Fibroblast of skin of left biceps (primary cell): ENCODE measurements around the gene GLS.

Source experiments
- DNase-seq, 2 experiments: peaks; one replicate each; pipeline ENCODE4 v3.0.0-alpha.2; 2013; ENCODE audit warnings: low read depth in 2 of 2

The GLS gene

DNA sequence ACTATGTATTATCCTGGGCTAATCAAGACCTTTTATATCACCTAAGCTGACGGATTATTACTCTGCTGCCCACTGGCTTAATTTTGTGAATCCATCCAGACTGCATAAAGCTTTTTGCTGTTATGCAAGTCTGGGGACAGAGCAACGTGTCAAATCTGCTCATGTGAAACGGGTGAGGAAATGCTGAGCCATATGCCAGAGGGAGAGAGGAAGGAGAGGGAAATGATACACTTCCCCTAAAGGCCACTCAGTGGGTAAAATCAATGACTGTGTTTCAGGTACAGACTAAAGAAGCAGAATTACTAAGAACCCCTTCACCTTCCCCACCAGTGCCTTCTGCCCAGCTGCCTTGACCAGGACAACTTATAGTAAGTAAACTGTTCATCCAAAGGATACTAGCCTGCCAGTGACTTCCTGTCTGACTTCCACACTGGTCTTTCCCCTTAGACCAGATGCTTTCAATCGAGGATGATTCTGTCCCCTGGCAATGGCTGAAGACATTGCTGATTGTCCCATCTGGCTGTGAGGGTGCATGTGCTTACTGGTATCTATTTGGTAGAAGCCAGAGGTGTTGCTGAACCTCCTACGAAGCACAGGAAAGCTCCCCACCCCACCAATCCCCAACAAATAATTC, 90.4 kb downstream of the GLS start:
- DNase-seq, result no peak

DNA sequence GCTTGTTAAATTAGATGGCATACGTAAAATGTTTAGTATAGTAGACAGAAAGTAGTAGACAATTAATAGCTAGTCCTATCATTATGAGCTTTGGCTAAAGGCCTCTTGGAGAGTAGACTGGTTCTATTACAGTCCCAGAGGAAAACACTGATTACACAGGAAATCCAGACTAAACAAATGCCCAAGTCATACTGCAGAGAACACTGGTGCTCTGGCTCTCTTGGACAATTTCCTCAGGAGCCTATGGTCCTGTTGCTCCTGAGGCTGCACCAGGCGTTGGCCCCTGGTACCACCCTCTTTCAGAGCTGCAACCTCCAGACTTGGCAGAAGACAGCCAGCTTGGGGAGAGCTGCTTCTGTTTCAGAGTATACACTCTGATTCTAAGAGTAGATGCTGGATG, 91.6 kb downstream of the GLS start:
- no peak for DNase-seq

DNA sequence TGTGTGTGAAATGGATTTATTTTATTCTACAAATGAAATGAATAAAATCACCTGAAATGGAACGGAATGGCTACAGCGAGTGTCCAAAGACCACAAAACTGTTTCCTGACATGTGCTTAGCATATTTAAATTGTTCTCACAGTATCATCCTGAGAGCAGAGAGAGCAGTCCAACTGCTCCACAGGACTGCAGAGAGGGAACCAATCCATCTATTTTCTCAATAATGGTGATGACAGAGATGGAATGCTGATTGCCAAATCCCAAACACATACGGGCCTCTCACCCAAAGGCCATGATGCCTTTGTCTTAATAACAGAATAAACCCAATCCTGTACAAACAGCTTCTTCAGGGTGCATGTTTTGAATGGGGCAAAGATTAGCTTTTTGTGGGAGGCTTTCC, 92.2 kb downstream of the GLS start:
- peak; percentile 75 for DNase-seq

DNA sequence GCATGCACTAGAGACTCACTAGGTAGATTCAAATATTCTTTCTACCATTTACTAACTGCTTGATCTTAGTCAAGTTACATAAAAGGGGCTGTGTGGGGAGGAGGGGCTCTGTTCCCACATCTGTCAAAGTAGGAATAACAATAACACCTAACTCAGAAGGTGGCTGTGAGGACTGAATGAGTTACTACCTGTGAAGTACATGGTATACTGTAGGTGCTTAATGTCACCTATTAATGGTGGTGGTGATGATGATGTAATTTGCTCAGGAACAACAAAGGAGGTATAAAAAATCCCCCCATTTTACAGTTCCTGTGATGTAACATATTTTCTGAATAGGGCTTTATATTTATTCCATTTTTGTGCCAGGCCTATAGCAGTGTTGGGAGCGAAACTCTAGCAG, 92.6 kb downstream of the GLS start:
- DNase-seq, result no peak

DNA sequence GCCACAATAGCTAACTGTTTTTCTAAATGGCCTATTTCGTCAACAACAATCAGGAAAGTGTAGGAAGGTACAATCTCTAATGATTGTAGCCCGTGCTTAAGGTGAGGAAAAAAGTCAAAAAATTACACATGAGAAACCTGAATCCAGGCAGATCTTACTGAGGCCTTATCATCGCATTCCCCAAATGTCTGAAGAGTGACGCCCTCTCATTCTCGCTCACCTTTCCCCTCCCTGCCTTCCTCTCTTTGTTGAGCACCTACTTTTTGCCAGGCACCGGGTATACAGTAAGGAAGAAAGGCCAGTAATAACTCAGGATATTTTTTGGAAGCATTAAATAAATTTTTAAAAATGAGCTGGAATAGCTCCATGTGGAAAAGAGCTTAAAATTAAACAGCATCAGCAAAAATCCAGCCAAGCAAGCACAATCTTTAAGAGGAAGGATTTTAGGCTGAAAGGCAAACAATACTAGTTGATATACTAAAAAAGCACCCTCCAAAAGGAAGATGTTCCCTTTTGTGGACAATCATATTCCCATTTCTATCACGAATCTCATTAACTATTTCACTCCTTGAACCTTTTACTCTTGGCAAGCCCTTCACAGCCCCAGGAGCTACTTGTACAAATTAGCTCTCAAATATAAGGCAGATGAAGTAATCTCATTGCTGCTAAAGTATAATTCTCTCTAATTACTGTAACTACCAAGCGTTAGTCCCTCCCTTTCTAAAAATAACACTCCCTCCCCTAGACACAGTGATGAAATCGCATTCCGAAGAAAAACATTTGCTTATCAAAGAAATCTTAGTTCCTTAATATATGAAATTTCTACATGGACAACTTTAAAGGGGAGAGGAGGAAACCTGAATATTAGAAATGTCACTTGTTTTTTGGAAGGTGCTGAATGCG, 93.4 kb downstream of the GLS start:
- DNase-seq, result no peak

DNA sequence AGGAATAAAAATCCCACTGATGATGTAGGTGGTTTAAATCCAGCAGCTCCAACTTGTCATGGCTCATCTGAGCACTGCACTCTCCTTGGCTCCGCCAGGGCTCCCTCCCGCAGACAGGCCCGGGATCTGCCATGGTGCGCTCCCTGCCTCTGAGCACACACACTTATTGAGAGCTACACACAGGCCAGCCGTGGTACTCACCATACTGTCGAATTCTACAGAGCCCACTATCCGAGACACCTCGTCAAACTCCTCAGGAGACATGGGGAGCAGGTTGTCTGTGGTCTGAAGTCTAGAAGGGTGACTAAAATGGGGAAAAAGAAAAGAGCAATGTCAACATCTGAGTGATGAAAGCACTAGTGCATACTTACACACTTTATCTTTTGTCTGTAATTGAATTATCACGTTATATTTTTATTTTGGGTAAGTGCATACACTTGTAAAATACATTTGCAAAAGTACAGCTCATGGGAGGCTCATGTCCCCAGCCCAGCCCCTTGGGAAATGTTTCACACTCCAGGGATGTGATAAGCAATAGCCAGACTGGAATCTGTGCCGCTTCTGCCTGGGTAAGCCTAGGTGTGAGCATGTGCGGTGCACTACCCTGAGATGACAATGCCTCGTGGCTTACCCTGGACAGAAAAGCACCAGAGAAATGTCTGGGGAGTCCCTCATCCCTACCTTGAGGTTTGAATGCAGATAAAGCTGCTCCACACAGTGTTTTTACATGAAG, 94.2 kb downstream of the GLS start:
- no peak for DNase-seq

DNA sequence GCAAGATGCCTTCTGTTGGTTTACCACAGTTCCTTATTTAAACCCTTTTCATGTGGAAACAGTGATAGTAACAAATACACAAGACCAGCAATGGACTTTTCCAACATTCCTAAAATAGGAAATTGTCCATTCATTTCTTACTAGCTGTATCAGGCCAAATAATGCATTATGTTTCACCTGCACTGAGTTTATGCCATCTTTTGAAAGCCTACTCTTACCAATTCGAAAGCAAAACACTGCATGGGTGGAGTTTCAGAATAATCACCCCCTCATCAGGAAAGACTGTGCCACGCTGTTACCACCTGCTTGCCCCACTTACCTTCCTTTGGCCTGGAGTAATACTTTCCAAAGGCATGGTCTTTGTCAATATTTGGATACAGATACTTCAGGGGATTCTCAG, 95.9 kb downstream of the GLS start:
- DNase-seq, result no peak

DNA sequence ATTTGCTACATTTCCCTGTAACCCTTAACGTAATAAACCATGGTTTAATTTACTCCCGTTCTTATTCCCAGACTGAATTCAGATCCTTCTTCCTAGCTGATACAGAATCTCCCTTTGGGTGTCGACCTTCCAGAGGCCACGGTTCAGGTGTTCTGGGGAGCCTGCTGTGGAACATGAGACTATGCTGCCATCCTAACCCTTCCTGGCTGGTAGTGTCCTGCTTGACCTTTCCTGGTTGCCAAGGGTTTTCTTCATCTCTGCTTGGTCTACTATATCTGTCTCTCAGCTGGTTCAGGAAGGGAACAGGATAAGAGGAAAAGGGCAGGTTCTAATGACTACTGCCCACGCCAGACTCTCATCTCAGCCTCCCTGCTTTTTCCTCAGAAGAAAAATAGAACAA, 96.9 kb downstream of the GLS start:
- no peak for DNase-seq

DNA sequence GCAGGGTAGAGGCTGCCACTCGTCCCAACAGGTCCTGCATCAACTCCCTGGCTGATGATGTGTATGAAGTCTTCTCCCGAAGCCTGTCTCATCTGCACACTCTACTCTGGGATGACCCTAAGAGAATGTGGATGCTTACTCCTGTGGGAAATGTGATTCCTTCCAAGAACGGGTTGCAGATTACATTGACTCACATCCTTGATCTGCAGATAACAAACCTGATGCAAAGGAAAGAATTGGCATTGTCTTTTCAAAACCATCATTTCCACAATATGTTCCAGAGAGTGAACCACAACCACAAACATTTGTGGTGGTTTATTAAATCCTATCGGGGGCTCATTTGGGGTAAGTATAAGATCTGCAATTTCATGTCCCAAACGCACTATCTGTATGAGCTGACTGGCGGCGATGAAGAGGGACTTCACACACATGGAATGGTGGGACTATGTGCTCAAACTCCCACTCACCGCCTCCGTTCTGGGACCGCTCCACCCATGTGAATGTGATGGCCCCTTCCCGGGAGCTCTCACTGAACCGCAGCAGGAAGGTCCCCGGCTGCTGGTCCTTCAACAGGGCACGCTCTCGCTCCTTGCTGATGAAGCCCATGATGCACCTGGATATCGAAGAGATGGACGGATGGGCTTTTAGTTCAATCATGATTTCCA, 97.9 kb downstream of the GLS start:
- DNase-seq, result peak; percentile 50 to 61

DNA sequence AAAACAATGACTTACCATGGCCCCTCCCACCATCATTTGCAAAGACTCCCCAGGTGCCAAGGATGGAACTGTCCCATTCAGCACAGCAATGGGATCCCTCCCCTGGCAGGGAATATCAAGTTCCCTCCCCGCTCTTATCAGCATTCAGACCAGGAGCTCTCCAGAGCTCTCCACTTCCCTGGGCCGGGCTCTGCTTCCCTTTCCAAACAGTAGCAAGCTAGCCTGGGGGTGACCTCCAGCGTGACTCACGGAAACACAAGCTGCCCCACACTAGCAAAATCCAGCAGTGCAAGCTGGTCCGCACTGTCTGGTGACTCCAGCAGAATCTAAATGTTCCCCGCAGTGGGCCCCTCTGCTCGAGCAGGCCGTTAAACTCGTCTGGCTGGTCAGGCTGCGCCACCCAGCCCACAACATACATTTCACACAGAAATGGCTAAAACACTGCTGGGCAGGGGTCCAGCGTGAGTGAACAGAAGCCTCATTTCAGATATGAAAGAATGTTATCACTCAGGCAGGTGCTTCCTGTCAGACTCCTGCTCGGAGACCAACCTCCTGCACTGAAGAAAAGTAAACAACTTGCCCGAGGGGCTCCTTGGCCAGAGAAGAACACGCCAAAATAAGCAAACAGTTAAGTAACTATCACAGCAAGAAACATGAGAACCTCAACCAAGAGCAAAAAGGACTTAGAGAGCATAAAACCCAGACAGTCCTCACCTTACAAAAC, 99.4 kb downstream of the GLS start:
- DNase-seq, result no peak

DNA sequence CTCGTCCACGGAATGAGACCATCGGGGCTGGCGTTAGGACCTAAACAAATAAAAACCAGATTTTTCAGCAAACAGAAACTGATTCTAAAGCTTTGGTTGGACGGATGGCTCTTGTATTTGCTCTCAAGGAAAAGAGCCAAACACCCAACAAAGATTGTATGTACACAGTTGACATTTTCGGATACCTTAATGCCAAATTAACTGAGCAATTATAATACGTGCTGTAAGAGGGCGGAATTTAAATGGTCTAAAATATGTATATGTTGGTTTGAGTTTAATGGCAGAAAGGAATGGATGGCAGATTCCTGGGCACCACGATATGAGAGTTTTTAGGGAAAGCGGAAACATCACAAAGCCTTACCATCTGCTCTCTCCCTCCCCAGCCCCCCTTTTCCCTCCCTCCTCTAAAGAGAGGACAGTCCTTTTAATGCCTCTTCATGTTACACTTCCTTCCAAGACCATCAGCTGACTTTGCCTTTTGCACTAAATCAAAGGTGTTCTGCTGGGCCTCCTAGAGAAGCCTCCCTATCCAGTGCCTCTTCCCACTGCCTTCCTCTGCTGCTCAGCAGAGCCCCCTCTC, 100.1 kb downstream of the GLS start:
- no peak for DNase-seq

DNA sequence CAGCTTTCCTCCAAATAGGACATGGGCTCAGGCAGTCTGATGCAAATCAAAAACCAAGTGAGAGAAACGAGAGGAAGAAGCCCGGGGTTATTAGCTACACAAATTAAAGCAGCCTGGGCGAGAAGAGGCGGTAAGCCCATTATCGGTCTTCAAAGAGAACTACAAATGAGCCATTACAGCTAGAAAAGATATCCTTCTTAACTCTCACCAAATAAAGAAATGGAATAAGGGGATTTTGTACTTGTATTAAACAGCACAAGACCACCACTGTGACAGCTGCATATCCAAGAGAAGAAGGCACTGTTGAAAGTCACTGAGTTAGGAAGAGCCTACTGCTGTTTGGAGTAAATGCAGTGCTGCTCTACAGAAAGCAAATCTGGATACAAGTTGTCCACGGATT, 100.7 kb downstream of the GLS start:
- no peak for DNase-seq

DNA sequence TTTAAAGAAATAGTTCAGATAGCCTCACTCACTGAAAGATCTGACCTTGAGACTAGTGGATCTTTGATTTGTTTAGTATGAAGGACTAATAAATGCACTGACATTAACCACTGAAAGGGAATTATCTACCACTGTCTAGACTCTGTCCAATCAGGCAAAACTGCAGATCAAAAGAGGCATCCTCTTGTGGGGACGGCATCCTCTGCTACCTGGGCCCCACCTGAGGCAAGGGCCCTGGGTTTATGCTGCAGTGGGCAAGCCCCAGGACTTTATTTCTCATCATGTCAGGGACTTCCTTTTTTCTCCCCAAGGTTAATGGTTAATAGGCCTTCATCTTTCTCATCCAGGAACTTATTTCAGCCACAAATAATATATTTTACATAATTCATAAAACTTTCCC, 101.1 kb downstream of the GLS start:
- no peak for DNase-seq

DNA sequence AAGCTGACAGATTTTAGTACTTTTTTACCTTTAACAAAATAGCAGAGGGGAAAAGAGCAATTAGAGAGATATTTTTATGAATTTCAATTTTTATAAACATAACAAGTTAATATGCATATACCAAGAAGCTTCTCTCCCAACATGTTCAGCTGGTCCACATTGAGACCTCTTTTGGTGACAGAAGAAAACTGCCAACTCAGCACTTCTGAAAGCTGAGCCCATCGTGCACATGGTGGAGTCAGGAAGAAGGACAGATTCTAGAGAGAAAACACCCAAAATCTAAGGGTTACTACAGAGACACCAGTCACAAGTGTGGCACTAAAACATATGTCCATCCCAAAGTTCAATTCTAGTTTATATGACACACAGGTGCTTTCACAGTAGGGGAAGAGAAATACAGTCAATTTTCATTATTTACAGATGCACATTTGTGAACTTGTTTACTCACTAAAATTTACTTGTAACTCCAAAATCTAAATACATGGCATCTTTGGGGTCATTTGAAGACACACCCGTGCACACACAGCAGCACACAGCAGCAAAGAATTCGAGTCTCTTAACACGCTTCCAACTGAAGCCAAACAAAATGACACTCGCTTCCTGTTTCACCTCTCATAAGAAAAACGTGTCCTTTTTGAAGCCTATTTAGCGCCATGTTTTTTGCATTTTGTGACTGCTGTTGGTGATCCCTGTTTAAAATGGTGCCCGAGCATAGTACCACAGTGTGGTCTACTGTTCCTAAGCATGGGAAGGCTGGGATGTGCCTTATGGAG, 101.8 kb downstream of the GLS start:
- DNase-seq, result no peak

DNA sequence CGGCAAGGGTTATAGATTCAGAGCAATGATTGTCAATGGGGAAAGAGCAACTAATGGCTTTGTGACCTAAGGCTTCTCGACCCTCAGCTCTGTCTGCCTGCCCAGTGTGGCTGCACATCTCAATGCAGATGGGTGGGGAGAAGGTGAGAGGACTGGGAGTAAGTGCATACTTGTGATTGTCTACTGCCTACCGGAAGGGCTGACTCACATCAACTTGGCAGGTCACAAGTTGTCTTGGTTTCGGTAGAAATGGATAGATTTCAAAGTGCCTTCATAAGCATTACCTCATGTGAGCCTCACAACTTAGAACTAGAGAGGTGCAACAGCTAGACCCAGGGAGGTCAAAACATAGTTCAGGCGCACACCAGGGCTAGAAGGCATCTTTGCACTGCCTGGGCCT, 104.0 kb downstream of the GLS start:
- DNase-seq, result no peak

DNA sequence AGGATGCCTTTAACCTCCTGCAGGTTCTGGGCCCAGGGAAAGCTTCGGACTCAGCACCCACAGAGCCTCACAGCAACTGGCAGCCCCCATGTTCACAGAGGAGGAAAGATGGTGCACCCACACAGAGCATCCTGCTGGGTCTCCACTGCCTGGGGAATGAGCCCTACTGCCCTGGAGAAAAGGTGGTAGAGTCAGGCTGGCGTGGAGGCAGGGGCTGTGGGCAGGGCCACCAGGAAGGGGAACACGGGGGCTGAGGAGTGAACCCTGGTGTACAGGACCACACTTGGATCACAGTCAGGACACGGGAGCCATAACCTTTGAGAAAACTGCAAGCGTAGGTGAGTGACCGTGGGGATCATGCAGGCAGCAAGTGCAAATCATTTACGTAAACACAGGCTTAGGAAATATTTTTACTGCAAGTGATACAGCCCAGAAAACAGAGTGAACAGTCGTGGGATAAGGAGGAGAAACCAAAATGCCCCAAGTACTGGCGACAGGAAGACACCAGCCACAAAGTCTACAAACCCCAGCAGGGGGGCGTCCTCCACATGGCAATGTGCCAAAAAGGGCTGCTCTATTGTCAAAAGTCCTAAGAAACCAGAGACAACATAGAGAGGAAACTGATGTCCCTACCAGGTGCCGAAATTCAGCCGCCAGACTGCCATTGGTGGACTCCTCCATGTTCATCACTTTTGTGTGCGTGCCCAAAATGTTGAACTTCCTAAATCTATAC, 105.8 kb downstream of the GLS start:
- DNase-seq, result no peak

DNA sequence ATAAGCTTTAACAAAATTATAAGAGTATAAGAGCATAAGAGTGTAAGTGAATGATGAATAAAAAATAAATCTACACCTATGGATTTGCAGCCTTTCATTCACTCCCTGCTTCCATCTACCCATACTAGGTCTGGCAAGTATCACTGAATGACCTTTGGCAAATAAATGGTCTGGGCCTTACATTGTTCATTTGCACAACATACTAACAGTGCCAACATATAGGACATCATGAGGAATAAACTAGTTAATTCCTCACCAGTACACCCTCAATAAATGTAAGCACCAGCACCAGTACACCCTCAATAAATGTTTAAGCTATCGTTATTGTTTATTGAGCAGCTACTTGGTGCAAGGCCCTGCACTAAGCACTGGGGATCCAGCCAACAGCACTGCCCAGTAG, 106.5 kb downstream of the GLS start:
- DNase-seq, result no peak

DNA sequence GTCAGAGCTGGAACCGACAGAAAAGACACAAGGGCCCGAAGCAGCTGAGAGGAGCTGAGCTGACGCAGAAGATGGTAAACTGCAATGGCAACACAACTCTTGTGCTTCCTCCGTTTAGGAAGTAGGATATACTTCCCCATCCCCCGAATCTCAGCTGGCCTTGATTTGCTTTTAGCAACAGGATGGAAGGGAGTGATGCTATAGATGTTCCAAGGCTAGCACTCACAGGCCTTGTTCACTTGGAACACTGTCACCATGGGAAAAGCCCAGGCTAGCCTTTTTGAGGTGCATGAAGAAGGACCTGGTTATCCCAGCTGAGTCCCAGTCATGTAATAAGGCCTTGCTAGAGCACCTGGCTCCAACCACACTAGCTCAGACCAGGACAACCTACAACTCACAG, 107.3 kb downstream of the GLS start:
- no peak for DNase-seq

DNA sequence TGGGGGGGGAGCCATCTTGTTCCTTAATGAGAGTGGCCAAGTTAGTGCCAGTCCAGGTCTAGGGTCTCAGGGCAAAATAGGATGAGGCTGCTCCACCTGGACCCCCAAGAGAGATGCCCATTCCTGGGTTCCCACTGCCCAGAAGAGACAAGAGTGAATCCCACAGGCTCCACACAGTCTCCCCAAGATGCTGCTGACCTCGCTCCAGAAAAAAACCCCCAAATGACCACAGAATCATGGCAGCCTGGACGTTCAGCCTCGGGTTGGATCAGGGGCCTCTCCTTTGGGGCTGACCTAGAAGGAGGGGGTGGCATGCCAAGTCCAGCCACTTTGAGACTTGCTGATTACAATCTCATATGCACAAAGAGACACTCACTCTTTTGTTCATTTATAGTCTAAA, 108.3 kb downstream of the GLS start:
- DNase-seq, result no peak

DNA sequence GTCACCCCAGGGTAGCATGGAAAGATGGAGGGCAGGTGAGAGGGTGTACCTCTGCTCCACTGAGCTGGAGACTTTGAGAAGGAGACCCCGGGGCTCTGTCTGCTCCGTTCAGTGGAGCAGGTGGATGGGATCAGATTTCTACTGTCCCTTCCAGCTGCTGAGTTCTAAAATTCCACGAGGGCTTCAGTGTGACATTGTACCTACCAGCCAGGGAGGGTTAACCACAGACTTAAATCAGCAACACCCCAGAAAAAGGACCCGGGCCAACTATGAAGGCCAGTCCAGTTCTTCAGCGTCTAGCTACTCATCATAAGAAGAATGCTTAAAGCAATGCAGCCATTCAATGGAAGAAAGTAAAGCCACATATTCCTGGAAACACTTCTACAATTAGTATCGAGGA, 109.5 kb downstream of the GLS start:
- no peak for DNase-seq
